Left ventricle myocardium inferior (tissue), 1 donor: ENCODE data around the gene NEXN. TPM values are rescaled to one million over a fixed set of nuclear protein-coding genes. Genes with fewer than 3 reads are reported as not detected.

Experiments
- DNase-seq: peaks from one replicate; pipeline ENCODE4 v3.0.0-alpha.2; 2020
- H3K27ac ChIP-seq: fragments of 200-600 bp; replicated peaks from 2 replicates; pipeline ENCODE4 v1.8.0; 2021
- H3K27me3 ChIP-seq: fragments of 200-600 bp; 2 replicates; pipeline ENCODE4 v1.8.0; 2021; ENCODE audit warnings: low read depth
- H3K36me3 ChIP-seq: fragments of 200-600 bp; 2 replicates; pipeline ENCODE4 v1.8.0; 2021
- H3K4me1 ChIP-seq: fragments of 200-600 bp; 2 replicates; pipeline ENCODE4 v1.8.0; 2021
- H3K4me3 ChIP-seq: fragments of 200-600 bp; 2 replicates; pipeline ENCODE4 v1.8.0; 2021; ENCODE audit warnings: mild to moderate bottlenecking, moderate library complexity
- H3K9me3 ChIP-seq: fragments of 200-600 bp; replicated peaks from 2 replicates; pipeline ENCODE4 v1.8.0; 2021
- intact Hi-C: fragments of 100-400 bp; cut with micrococcal nuclease; formaldehyde crosslinking; loops from one replicate; pipeline ENCODE4 v1.11.0; 2022
- long read RNA-seq: library from polyadenylated mRNA; unstranded; transcript quantifications from one replicate; pipeline ENCODE4 v2.0.0, GENCODE V29; 2021
- total RNA-seq: library from RNA; stranded (reverse); fragmentation: NEBNext Ultra II Directional; extraction: Animal tissue kit (Norgen Biotek cat#: 25700); gene quantifications from one replicate; pipeline ENCODE4 v1.2.1, GENCODE V29; 2021
- TF ChIP-seq, protein P1 (sequence below): fragments of 200-600 bp; IDR thresholded peaks from 2 replicates; pipeline ENCODE4 v1.8.0; 2021; ENCODE audit warnings: antibody characterized with exemption, mild to moderate bottlenecking, borderline replicate concordance
- donor health status: DM: no; HTN: yes; CAD: no; lungs with severe emphysema.

NEXN gene
- total RNA-seq: 391 TPM
- long read RNA-seq, transcript NEXN-202 (13 exons, 2,607 nt): major isoform, 100 of 275 reads
- long read RNA-seq, partial matches to known transcripts: 65 of 275 reads
- long read RNA-seq, other reads (novel, unspliced or antisense): 107 of 275 reads

DNA sequence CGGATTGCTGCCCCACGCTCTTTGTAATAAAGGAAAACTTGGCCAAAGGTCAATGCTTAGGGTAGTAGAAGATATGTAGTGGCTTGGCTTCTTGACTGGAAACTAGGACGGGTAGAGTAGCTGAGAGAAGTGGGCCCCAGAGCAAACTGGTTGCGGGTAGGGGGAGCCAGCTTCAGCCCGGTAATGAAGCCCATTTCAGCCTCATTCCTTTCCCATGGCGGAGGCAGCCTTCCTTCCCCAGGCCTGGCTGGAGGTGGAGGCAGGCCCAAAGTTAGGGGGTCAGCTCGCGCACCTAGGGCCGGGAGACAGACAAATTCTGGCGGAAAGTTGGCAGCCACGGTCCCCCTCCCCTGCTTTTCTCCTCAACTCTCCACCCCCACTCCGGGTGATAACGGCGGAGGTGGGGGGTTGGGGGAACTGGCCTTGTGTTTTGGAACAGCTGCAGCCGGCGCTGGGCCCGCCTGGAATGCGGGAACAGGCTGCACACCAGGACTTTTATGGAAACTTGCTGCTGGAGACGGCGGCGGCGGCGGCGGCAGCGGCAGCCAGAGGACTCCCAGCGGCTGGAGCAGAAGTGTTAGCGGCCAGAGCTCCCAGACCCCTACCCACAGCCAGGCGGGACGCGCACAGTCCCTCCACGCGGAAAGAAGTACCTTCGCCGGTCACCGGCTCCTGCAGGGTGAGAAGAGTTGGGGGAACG lies at the start of gene NEXN:
Gene NEXN (plus strand): TSS at position 544 of the 700 bp plus-strand sequence. CDS start 27,483 bp downstream, outside the sequence.
- intact Hi-C loops: loop anchor here (5.0 kb wide), 1 partner anchor 56 kb away; no protein-coding TSS in a partner anchor
- Histone ChIP-seq H3K4me1 (peaks cover 31% of the 10 kb centered on the region), H3K27ac (peak within 1 kb of the TSS; percentile 98), H3K4me3 (peak within 1 kb of the TSS; percentile 85), H3K36me3 (peaks cover 14% of the 10 kb centered on the region), H3K9me3 (no peaks in the 10 kb centered on the region), H3K27me3 (no peaks in the 10 kb centered on the region)
- peak; percentile 90 for DNase-seq
- TF ChIP-seq, protein P1, sequence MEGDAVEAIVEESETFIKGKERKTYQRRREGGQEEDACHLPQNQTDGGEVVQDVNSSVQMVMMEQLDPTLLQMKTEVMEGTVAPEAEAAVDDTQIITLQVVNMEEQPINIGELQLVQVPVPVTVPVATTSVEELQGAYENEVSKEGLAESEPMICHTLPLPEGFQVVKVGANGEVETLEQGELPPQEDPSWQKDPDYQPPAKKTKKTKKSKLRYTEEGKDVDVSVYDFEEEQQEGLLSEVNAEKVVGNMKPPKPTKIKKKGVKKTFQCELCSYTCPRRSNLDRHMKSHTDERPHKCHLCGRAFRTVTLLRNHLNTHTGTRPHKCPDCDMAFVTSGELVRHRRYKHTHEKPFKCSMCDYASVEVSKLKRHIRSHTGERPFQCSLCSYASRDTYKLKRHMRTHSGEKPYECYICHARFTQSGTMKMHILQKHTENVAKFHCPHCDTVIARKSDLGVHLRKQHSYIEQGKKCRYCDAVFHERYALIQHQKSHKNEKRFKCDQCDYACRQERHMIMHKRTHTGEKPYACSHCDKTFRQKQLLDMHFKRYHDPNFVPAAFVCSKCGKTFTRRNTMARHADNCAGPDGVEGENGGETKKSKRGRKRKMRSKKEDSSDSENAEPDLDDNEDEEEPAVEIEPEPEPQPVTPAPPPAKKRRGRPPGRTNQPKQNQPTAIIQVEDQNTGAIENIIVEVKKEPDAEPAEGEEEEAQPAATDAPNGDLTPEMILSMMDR: no peak

DNA sequence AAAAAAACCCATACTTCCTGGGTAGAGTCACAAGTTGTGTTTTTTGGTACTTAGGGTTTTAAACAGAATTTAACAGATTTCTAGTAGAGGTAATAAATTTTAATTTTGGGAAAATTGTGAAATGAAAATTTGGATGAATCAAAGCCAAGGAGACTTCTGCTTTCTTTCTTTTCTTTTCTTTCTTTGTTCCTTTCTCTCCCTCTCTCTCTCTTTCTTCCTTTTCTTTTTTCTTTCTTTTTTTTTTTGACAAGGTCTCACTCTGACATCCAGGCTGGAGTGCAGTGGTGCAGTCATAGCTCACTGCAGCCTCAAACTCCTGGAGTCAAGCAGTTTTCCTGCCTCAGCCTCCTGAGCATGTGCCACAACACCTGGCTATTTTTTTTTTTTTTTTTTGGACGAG lies 46.9 kb upstream of the NEXN start:
- H3K4me3 ChIP-seq: no peak overlapping the region
- no peaks in the 10 kb centered on the region for H3K27me3 ChIP-seq
- no peak for DNase-seq
- TF ChIP-seq, protein P1: no peak
- H3K4me1 ChIP-seq: peaks cover 11% of the 10 kb centered on the region
- intact Hi-C loops: no loop called here
- no peak overlapping the region for H3K27ac ChIP-seq
- peaks cover 22% of the 10 kb centered on the region for H3K36me3 ChIP-seq
- H3K9me3 ChIP-seq: no peaks in the 10 kb centered on the region

DNA sequence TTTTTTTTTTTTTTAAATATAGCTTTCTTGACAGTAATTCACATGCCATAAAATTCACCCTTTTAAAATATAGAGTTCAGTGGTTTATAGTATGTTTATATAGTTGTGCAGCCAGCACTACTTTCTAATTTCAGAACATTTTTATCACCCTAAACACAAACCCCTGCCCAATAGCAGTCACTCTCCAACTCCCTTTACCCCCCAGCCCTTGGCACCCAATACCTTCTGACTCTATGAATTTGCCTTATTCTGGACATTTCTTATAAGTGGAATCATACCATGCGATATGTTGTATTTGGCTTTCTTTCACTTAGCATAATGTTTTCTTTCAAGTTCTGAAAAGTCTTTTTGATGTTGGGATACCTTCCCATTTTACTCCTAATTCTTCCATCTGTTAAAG lies 42.5 kb upstream of the NEXN start:
- intact Hi-C loops: no loop called here
- H3K27ac ChIP-seq: no peak overlapping the region
- H3K36me3 ChIP-seq: peaks cover 22% of the 10 kb centered on the region
- H3K4me1 ChIP-seq: peaks cover 4% of the 10 kb centered on the region
- no peaks in the 10 kb centered on the region for H3K27me3 ChIP-seq
- TF ChIP-seq, protein P1: no peak
- H3K4me3 ChIP-seq: no peak overlapping the region
- no peak for DNase-seq
- no peaks in the 10 kb centered on the region for H3K9me3 ChIP-seq

DNA sequence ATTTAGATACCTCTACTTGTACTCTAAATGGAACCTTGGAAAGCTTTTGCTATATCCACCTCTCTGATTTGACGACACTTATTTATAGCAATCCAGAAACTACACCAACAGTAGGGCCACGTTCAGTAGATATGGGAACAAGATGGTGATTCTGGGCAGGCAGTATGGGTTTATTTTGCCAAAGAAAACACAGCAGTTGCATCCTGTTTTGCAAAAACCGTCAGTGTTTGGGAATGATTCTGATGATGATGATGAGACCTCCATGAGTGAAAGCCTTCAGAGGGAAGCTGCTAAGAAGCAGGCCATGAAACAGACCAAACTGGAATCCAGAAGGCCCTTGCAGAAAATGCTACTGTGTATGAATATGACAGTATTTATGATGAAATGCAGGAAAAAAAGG lies 41.5 kb upstream of the NEXN start:
- TF ChIP-seq, protein P1: no peak
- Histone ChIP-seq H3K36me3 (peaks cover 22% of the 10 kb centered on the region), H3K4me3 (no peak overlapping the region), H3K4me1 (peaks cover 4% of the 10 kb centered on the region), H3K27me3 (no peaks in the 10 kb centered on the region), H3K9me3 (no peaks in the 10 kb centered on the region), H3K27ac (no peak overlapping the region)
- intact Hi-C loops: no loop called here
- no peak for DNase-seq

DNA sequence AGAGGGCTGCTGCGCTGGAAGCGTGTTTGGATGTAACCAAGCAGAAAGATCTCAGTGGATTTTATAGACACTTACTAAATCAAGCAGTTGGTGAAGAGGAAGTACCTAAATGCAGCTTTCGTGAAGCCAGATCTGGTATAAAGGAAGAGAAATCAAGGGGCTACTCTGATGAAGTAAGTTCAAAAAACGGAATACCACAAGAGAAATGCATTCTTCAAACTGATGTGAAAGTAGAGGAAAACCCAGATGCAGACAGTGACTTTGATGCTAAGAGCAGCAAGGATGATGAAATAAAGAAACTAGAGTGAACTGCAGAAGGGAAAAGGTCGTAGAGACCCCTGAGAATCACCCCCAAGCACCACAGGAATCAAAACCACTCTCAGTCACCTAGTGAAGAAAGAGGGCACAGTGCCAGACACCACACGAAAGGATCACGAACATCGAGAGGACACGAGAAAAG lies 40.8 kb upstream of the NEXN start:
- intact Hi-C loops: no loop called here
- peaks cover 4% of the 10 kb centered on the region for H3K4me1 ChIP-seq
- TF ChIP-seq, protein P1: no peak
- H3K4me3 ChIP-seq: no peak overlapping the region
- no peaks in the 10 kb centered on the region for H3K27me3 ChIP-seq
- no peak overlapping the region for H3K27ac ChIP-seq
- H3K36me3 ChIP-seq: peaks cover 22% of the 10 kb centered on the region
- DNase-seq: no peak
- no peaks in the 10 kb centered on the region for H3K9me3 ChIP-seq
